ENCODE data around the gene FAM118A. TPM values are rescaled to one million over a fixed set of nuclear protein-coding genes. Genes with fewer than 3 reads are reported as not detected.

FAM118A gene
- total RNA-seq, 2 donors from 2014 or later = 13.0 to 149 TPM

DNA sequence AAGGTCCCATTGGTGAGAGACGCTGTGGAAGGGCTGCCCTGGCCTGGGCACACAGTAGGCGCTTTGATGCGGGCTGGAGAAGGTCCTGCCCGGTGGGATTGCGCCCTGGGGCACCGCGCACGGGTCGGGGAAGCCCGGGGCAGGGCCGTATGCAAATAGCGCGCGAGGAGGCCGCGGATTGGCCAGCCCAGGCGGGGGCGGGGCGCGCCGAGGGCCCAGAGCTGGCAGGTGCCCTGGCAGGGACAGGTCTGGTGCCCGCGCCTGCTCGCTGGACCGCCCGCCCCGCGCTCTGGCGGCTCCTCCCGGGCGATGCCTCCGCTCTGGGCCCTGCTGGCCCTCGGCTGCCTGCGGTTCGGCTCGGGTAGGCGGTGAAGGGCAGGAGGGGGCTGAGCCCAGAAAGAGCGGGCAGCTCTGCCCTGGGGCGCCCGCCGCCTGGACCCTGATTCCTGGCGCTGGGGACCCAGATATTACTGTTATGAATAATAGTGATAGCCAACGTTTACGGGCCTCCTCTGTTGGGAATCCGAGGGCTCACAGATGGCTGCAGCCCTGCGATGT lies 24.9 kb upstream of the FAM118A start, which contains the start of gene UPK3A:
UPK3A (plus strand) TSS at position 245 of the 558 bp plus-strand sequence; CDS start at position 310, 65 bp downstream.
- Histone ChIP-seq H3K27ac (no peak within 1 kb of the TSS), H3K9me3 (no peaks in the 10 kb centered on the region), H3K4me1 (peaks cover 12% of the 10 kb centered on the region), H3K36me3 (replicated peaks in 1 of 2; ENCODE audit: insufficient read depth in 1 of 2, low read depth in 2 of 2) (no peaks in the 10 kb centered on the region), H3K27me3 (no peaks in the 10 kb centered on the region), H3K4me3 (no peak within 1 kb of the TSS)
- DNase-seq = peak; percentile 76 to 89 (median 82)
- peak; percentile 96 for ATAC-seq
- WGBS, 2 donors = 0 to 2% methylated on average over 8 to 41 of the region's 46 CpGs
- TF ChIP-seq, protein P1, sequence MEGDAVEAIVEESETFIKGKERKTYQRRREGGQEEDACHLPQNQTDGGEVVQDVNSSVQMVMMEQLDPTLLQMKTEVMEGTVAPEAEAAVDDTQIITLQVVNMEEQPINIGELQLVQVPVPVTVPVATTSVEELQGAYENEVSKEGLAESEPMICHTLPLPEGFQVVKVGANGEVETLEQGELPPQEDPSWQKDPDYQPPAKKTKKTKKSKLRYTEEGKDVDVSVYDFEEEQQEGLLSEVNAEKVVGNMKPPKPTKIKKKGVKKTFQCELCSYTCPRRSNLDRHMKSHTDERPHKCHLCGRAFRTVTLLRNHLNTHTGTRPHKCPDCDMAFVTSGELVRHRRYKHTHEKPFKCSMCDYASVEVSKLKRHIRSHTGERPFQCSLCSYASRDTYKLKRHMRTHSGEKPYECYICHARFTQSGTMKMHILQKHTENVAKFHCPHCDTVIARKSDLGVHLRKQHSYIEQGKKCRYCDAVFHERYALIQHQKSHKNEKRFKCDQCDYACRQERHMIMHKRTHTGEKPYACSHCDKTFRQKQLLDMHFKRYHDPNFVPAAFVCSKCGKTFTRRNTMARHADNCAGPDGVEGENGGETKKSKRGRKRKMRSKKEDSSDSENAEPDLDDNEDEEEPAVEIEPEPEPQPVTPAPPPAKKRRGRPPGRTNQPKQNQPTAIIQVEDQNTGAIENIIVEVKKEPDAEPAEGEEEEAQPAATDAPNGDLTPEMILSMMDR (IDR thresholded peaks at IDR 0.05) = peak in 1 of 7 experiments; percentile 24
- TF ChIP-seq POLR2A (IDR thresholded peaks at IDR 0.05) = no peak
- intact Hi-C loops (cut with DNase I) = no loop called here

DNA sequence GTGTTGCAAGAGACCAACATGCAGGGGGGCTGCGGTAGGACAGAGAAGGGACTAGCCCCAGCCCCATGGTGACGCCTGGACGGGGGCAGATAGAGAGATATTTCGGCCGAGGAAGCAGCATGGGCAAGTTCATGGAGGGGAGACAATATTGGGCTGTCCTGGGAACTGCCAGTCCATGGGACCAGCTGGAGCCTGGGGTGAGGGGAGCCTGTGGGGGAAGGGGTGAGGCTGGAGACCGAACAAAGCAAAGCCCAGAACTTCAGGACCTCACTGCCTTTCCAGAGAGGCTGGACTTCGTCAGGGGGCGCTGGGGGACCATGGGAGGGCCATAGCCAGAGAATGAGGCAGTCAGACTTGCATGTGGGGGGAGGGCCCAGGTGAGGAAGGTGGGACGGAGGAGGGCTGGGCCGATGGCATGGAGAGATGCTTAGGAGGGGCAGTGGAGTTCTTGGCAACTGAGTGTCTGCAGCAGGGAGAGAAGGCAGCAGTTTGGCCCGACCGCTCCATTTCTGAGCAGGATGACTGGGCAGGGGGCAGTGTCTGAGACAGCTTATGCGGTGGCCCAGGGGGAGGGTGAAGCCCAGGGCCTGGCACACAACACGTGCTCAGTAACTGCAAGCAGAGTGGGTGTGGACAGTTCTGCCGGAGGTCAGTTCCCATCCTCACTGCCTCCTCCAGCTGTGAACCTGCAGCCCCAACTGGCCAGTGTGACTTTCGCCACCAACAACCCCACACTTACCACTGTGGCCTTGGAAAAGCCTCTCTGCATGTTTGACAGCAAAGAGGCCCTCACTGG lies 24.3 kb upstream of the FAM118A start:
- no peaks in the 10 kb centered on the region for H3K36me3 ChIP-seq (replicated peaks in 1 of 2; ENCODE audit: insufficient read depth in 1 of 2, low read depth in 2 of 2)
- no peaks in the 10 kb centered on the region for H3K9me3 ChIP-seq
- peaks cover 12% of the 10 kb centered on the region for H3K4me1 ChIP-seq
- H3K27ac ChIP-seq = no peak overlapping the region
- ATAC-seq (peak; percentile 3), DNase-seq (no peak)
- no peaks in the 10 kb centered on the region for H3K27me3 ChIP-seq
- no peak for TF ChIP-seq POLR2A (IDR thresholded peaks at IDR 0.05)
- TF ChIP-seq, protein P1 (IDR thresholded peaks at IDR 0.05) = no peak
- H3K4me3 ChIP-seq = no peak overlapping the region
- intact Hi-C loops (cut with DNase I) = no loop called here
- WGBS, 2 donors = 72 to 75% methylated on average over 12 to 16 of the region's 16 CpGs

DNA sequence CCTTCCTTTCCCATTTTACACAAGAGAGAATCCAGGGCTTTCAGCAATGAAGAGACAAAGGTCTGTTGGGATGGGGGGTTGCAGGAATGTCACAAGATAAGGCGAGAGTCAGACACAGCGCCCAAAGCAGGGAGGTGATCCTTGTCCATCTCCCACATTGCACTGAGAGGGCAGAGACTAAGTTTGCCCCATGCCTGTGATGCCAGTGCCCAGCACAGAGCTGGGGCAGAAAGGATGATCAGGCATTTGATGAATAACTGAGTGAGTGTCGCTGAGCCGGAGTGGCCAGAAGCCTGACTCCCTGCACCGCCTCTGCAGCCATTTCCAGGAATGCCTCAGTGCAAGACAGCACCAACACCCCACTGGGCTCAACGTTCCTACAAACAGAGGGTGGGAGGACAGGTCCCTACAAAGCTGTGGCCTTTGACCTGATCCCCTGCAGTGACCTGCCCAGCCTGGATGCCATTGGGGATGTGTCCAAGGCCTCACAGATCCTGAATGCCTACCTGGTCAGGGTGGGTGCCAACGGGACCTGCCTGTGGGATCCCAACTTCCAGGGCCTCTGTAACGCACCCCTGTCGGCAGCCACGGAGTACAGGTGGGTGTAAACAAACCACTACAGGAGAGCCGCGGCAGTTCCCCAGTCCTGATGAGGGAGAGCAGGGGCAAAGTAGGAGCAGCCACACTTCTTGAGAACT lies 22.7 kb upstream of the FAM118A start:
- Histone ChIP-seq H3K27me3 (no peaks in the 10 kb centered on the region), H3K36me3 (replicated peaks in 1 of 2; ENCODE audit: insufficient read depth in 1 of 2, low read depth in 2 of 2) (no peaks in the 10 kb centered on the region), H3K4me3 (no peak overlapping the region), H3K27ac (no peak overlapping the region), H3K4me1 (peaks cover 12% of the 10 kb centered on the region), H3K9me3 (no peaks in the 10 kb centered on the region)
- 66 to 76% methylated on average over 9 to 12 of the region's 12 CpGs for whole genome bisulfite sequencing, 2 donors
- TF ChIP-seq, protein P1 (IDR thresholded peaks at IDR 0.05) = no peak
- TF ChIP-seq POLR2A (IDR thresholded peaks at IDR 0.05) = no peak
- intact Hi-C loops (cut with DNase I) = no loop called here
- no peak for ATAC-seq
- no peak for DNase-seq

DNA sequence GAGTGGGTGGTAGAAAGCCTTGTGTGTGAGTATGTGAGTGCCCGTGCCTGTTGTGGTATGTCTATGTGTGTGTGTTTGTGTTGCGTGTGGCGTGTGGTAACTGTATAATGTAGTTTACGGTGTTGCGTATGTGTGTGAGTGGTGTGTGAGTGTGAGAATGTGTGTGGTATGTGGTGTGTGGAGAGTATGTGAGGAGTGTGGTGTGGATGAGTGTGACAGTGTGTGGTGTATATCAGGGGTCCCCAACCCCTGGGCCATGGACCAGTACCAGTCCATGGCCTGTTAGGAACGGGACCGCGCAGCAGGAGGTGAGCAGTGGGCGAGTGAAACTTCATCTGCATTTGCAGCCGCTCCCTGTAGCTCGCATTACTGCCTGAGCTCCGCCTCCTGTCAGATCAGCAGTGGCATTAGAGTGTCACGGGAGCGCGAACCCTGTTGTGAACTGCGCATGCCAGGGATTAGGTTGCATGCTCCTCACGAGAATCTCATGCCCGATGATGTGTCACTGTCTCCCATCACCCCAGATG lies 19.3 kb upstream of the FAM118A start:
- intact Hi-C loops (cut with DNase I) = no loop called here
- no peak overlapping the region for H3K27ac ChIP-seq
- H3K4me3 ChIP-seq = no peak overlapping the region
- peak; percentile 34 for ATAC-seq
- DNase-seq = peak in 1 of 4 donors; percentile 33
- WGBS, 2 donors = 34 to 38% methylated on average over 18 of the region's 18 CpGs
- H3K9me3 ChIP-seq = no peaks in the 10 kb centered on the region
- no peaks in the 10 kb centered on the region for H3K27me3 ChIP-seq
- H3K4me1 ChIP-seq = no peaks in the 10 kb centered on the region
- TF ChIP-seq, protein P1 (IDR thresholded peaks at IDR 0.05) = no peak
- no peak for TF ChIP-seq POLR2A (IDR thresholded peaks at IDR 0.05)
- no peaks in the 10 kb centered on the region for H3K36me3 ChIP-seq (replicated peaks in 1 of 2; ENCODE audit: insufficient read depth in 1 of 2, low read depth in 2 of 2)
